ENCODE measurements around the gene WWTR1. TPM values are rescaled to one million over a fixed set of nuclear protein-coding genes. Genes with fewer than 3 reads are reported as not detected.
A peak's percentile ranks its signal among the peaks of the same experiment; 100 is the strongest.

The WWTR1 gene
- total RNA-seq, 1 donor: 205 TPM

DNA sequence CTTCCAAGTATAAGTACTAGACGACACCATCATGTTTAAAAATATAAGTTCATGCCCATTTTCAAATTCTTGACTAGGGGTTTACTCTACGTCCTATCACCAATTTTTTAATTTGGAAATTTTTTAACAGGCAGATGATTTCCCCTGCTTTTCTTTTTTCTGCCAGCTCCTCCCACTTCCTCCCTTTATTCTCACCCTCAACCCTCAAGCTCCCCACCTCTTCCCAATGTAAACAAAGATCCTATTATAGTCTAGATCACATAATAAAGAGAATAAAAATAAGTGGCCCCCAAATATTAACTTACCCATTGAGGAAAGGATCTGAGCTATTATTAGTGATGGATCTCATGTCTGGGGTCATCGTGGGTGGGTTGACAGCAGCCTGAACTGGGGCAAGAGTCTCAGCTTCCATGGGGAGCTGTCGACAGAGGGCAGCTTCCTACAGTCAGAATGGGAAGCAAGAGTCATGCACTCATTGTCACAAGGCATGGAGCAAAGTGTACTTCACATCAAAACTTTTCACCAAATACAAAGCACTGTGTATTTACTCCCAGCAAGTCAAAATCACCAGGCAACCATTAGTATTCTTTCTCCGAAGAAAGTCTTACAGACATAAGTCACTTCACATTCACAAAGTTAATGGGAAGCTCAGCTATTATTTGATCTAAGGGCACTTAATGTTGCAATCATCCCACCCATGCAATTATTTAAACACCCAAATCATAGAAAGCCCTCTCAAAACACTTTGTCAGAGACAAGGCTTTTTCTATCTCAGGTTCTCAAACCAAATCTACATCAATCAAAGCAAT is 130.1 kb downstream of the WWTR1 start:
- DNase-seq (ENCODE audit: low read depth): no peak
- TF ChIP-seq, protein P1, sequence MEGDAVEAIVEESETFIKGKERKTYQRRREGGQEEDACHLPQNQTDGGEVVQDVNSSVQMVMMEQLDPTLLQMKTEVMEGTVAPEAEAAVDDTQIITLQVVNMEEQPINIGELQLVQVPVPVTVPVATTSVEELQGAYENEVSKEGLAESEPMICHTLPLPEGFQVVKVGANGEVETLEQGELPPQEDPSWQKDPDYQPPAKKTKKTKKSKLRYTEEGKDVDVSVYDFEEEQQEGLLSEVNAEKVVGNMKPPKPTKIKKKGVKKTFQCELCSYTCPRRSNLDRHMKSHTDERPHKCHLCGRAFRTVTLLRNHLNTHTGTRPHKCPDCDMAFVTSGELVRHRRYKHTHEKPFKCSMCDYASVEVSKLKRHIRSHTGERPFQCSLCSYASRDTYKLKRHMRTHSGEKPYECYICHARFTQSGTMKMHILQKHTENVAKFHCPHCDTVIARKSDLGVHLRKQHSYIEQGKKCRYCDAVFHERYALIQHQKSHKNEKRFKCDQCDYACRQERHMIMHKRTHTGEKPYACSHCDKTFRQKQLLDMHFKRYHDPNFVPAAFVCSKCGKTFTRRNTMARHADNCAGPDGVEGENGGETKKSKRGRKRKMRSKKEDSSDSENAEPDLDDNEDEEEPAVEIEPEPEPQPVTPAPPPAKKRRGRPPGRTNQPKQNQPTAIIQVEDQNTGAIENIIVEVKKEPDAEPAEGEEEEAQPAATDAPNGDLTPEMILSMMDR (IDR thresholded peaks at IDR 0.05; ENCODE audit: insufficient read depth, low read length): peak; percentile 20
- no peak overlapping the region for H3K4me3 ChIP-seq (ENCODE audit: low read depth, low read length)

DNA sequence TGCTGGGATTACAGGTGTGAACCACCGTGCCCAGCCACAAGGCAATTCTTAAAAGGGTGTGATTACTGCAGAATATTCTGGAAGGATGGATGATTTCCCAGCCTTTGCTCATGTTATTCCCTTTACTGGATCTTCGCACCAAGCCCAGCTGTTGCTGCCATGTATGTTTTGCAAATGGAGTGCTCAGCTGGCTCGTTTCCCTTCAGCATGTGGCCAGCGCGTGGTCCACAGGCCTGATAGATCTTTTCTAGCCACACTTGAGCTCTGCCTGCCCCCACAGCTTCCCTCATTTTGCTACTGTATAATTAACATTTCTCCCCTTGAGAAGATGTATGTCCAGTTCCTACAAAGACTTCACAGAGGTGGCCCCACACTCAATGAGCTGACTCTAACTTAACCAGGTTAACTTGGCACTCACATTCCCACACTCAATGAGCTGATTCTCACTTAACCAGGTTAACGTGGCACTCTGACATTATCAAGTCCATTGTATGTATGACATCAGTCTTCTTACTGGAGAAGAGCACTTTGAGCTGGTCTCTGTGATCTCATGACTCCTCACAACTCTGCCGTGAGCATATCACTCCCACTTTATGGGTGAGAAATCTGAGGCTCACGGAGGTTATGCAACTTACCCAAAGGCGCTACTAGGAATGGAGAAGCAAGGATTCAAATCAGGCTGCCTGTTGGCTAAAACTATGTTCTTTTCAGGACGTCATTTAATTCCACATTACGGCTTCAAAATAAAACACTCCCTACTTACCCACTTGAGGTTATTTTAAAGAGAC is 134.1 kb downstream of the WWTR1 start:
- no peak overlapping the region for H3K4me3 ChIP-seq (ENCODE audit: low read depth, low read length)
- TF ChIP-seq, protein P1 (IDR thresholded peaks at IDR 0.05; ENCODE audit: insufficient read depth, low read length): no peak
- no peak for DNase-seq (ENCODE audit: low read depth)

DNA sequence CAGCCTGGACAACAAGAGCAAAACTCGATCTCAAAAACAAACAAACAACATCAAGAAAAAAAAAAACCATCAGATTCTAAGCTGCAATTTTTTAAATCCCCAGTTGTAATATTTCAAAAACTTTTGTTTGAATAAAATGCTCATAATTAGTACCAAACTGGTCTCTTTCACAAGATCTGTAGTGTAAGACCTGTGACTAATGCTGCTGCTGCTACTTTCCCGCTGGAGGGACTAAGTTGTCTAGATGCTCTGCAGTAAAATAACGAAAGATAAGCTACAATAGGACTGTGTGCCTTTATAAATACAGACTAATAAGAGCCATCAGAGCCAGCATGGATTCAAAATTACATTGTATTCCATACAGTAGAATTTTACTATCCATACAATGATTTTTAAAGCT is 137.9 kb downstream of the WWTR1 start:
- no peak overlapping the region for H3K4me3 ChIP-seq (ENCODE audit: low read depth, low read length)
- TF ChIP-seq, protein P1 (IDR thresholded peaks at IDR 0.05; ENCODE audit: insufficient read depth, low read length): no peak
- DNase-seq (ENCODE audit: low read depth): no peak

DNA sequence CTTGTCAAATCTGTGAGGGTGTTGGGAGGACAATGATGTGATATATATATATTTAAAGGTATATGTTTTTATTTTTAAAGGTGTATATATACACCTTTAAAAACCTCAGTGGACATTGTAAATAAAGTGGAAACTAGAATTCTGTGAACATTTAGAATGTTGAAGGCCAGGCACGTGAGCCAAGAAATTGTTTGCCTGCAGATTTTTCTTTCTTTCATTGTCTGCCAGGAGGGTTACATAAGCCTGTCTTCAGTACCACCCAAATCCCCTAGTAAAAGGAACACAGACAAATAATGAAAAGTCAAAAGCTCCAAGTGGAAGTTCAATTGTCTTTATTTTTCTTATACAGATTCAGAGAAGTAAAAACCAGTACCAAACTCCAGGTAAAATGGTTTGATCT is 140.9 kb downstream of the WWTR1 start:
- TF ChIP-seq, protein P1 (IDR thresholded peaks at IDR 0.05; ENCODE audit: insufficient read depth, low read length): no peak
- no peak for DNase-seq (ENCODE audit: low read depth)
- no peak overlapping the region for H3K4me3 ChIP-seq (ENCODE audit: low read depth, low read length)

- TF ChIP-seq, protein P1 (IDR thresholded peaks at IDR 0.05; ENCODE audit: insufficient read depth, low read length): no peak
- H3K4me3 ChIP-seq (ENCODE audit: low read depth, low read length): no peak overlapping the region
- DNase-seq (ENCODE audit: low read depth): no peak
Observed at GRCh38 chr3:149515249-149515648, 142.6 kb downstream of the WWTR1 start.

GRCh38 chr3:149514471-149514870 is 143.4 kb downstream of the WWTR1 start:
- no peak for DNase-seq (ENCODE audit: low read depth)
- TF ChIP-seq, protein P1 (IDR thresholded peaks at IDR 0.05; ENCODE audit: insufficient read depth, low read length): no peak
- no peak overlapping the region for H3K4me3 ChIP-seq (ENCODE audit: low read depth, low read length)
